Ovary (tissue), 3 donors: Measurements from ENCODE around the gene HIBADH.

Source experiments
- EP300 ChIP-seq: sonication (generic); formaldehyde crosslinking; IDR thresholded peaks from one replicate; pipeline ENCODE4 v1.6.1; 2017; ENCODE audit warnings: antibody characterized with exemption
- POLR2A ChIP-seq: fragments of 450-650 bp; IDR thresholded peaks from one replicate; pipeline ENCODE4 v1.6.1; 2017; ENCODE audit warnings: antibody characterized with exemption, mild to moderate bottlenecking, moderate library complexity
- TF ChIP-seq, protein P1 (sequence below), 3 donors: fragments of 450-650 bp in 2 of 3; fragments of 200-600 bp in 1 of 3; IDR thresholded peaks; one replicate each; pipeline versions ENCODE4 v1.5.1 to v1.8.0; 2016 to 2022; ENCODE audit warnings: antibody characterized with exemption in 3 of 3, mild to moderate bottlenecking in 1 of 3
- donor health status: DM: no; HTN: no; CAD: no.

DNA sequence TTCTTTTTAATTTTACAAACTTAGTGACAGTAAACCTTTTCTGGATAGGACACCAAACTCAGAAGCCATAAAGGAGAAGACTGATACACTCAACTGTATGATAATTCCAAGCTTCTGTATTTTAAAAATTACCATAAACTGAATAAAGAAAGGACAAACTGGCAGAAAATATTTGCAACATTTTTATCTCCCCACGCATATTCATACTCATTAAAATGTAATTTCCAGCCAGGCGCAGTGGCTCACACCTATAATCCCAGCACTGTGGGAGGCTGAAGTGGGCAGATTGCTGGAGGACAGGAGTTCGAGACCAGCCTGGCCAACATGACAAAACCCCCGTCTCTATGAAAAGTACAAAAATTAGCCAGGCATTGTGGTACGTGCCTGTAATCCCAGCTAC, 67.7 kb downstream of the HIBADH start:
- TF ChIP-seq, protein P1, sequence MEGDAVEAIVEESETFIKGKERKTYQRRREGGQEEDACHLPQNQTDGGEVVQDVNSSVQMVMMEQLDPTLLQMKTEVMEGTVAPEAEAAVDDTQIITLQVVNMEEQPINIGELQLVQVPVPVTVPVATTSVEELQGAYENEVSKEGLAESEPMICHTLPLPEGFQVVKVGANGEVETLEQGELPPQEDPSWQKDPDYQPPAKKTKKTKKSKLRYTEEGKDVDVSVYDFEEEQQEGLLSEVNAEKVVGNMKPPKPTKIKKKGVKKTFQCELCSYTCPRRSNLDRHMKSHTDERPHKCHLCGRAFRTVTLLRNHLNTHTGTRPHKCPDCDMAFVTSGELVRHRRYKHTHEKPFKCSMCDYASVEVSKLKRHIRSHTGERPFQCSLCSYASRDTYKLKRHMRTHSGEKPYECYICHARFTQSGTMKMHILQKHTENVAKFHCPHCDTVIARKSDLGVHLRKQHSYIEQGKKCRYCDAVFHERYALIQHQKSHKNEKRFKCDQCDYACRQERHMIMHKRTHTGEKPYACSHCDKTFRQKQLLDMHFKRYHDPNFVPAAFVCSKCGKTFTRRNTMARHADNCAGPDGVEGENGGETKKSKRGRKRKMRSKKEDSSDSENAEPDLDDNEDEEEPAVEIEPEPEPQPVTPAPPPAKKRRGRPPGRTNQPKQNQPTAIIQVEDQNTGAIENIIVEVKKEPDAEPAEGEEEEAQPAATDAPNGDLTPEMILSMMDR (IDR thresholded peaks at IDR 0.05) = no peak
- no peak for TF ChIP-seq POLR2A
- TF ChIP-seq EP300 = no peak
